K562 (cell line): ENCODE results near the gene DERL3. TPM values are rescaled to one million over a fixed set of nuclear protein-coding genes. Genes with fewer than 3 reads are reported as not detected.

Experiments
- ATAC-seq: fragments of 200-7000 bp; cut with Tn5 transposase; 3 replicates; pipeline ENCODE4 v1.9.1; 2020; ENCODE audit warnings: moderate library complexity
- BruUV-seq: library from RNA; stranded (reverse); fragments of 400-500 nt; replicated peaks from 2 replicates; lab custom pipeline; 2021; lab: Mats Ljungman, UMichigan
- CTCF ChIA-PET: fragments of 300-600 bp; formaldehyde crosslinking; extraction: SDS; loops from one replicate; lab custom pipeline; 2021; ENCODE audit warnings: low intra/inter-chr PET ratio; lab: Yijun Ruan, JAX
- POLR2A ChIA-PET: fragments of 300-600, 350-650 bp; sonication (Branson Sonifier 250); formaldehyde crosslinking; extraction: SDS; loops from one replicate; lab custom pipeline; 2021; ENCODE audit warnings: antibody characterized with exemption, inconsistent platforms; lab: Yijun Ruan, JAX
- DNase-seq, 4 experiments: peaks; one replicate each; pipeline versions ENCODE4 v3.0.0 to v3.0.0-alpha.2; 2011 to 2018; ENCODE audit warnings: low spot score in 3 of 4, mixed read lengths in 3 of 4; ENCODE audit errors: extremely low read depth in 1 of 4
- FAIRE-seq: peaks from 2 replicates; lab custom pipeline; 2011; peaks lifted over from hg19 to GRCh38; lab: Jason Lieb, UNC
- H2AFZ ChIP-seq: 2 replicates; pipeline ENCODE4 v1.6.0; 2011; ENCODE audit warnings: low read depth, low read length, control low read depth, inconsistent platforms
- H3K27ac ChIP-seq: fragments of 200-600 bp; 3 replicates; pipeline ENCODE4 v1.8.0; 2011; ENCODE audit warnings: low read depth, mild to moderate bottlenecking, control low read depth, inconsistent platforms, low read length, moderate library complexity, mixed read lengths; ENCODE audit errors: extremely low read depth
- H3K27me3 ChIP-seq, 2 experiments: fragments of 300-600 bp in 1 of 2; 2 replicates in 1 of 2; 3 replicates in 1 of 2; pipeline versions ENCODE4 v1.6.0 to v1.8.0; 2011; ENCODE audit warnings: inconsistent platforms in 2 of 2, low read length in 2 of 2, mild to moderate bottlenecking in 1 of 2, mixed read lengths in 1 of 2, moderate library complexity in 1 of 2; ENCODE audit not compliant: control insufficient read depth in 2 of 2, insufficient read depth in 2 of 2
- H3K36me3 ChIP-seq: fragments of 300-600 bp; 3 replicates; pipeline ENCODE4 v1.8.0; 2011; ENCODE audit warnings: mild to moderate bottlenecking, low read length, inconsistent platforms; ENCODE audit not compliant: control insufficient read depth, insufficient read depth
- H3K4me1 ChIP-seq, 2 experiments: fragments of 200-600 bp in 1 of 2; replicated peaks in 1 of 2; 2 replicates in 1 of 2; 3 replicates in 1 of 2; pipeline versions ENCODE4 v1.5.1 to v1.8.0; 2011; ENCODE audit warnings: inconsistent platforms in 2 of 2, low read length in 2 of 2, mild to moderate bottlenecking in 1 of 2, mixed read lengths in 1 of 2, moderate library complexity in 1 of 2; ENCODE audit not compliant: control insufficient read depth in 2 of 2, insufficient read depth in 2 of 2
- H3K4me2 ChIP-seq: 2 replicates; pipeline ENCODE4 v1.6.1; 2011; ENCODE audit warnings: low read length, control low read depth, inconsistent platforms, mixed read lengths; ENCODE audit not compliant: insufficient read depth
- H3K4me3 ChIP-seq: fragments of 200-600 bp; sonication (generic), shearing (Covaris generic); 2 replicates; pipeline ENCODE4 v1.5.1; 2016; ENCODE audit warnings: control low read depth, inconsistent platforms
- H3K79me2 ChIP-seq: fragments of 200-600 bp; 3 replicates; pipeline ENCODE4 v1.8.0; 2011; ENCODE audit warnings: low read length, inconsistent platforms; ENCODE audit not compliant: control insufficient read depth, insufficient read depth
- H3K9ac ChIP-seq, 2 experiments: 2 replicates each; pipeline versions ENCODE4 v1.6.0 to v1.6.1; 2011; ENCODE audit warnings: low read depth in 2 of 2, low read length in 2 of 2, control low read depth in 1 of 2, inconsistent platforms in 1 of 2, mild to moderate bottlenecking in 1 of 2, mixed read lengths in 1 of 2; ENCODE audit not compliant: insufficient read depth in 1 of 2
- H3K9me1 ChIP-seq: one replicate; pipeline ENCODE4 v1.6.0; 2011; ENCODE audit warnings: inconsistent platforms, mild to moderate bottlenecking, low read length, moderate library complexity; ENCODE audit not compliant: control insufficient read depth, insufficient read depth
- H3K9me3 ChIP-seq: replicated peaks from 2 replicates; pipeline ENCODE4 v1.5.1; 2011; ENCODE audit warnings: low read depth, low read length, inconsistent platforms; ENCODE audit not compliant: control insufficient read depth, insufficient read depth
- H4K20me1 ChIP-seq: replicated peaks from 2 replicates; pipeline ENCODE4 v1.6.1; 2011; ENCODE audit warnings: low read length, inconsistent platforms, mixed read lengths; ENCODE audit not compliant: control insufficient read depth, insufficient read depth
- PML ChIP-seq: IDR thresholded peaks from 2 replicates; pipeline ENCODE4 v1.6.1; 2012; ENCODE audit warnings: low read length, inconsistent platforms
- STAT5B ChIP-seq: fragments of 250-450 bp; sonication (Bioruptor Pico); IDR thresholded peaks from 2 replicates; pipeline ENCODE4 v1.8.0; 2021; ENCODE audit warnings: mild to moderate bottlenecking, inconsistent platforms
- ZNF197 ChIP-seq: fragments of 200-800 bp; sonication (Bioruptor generic); IDR thresholded peaks from 2 replicates; pipeline ENCODE4 v1.6.1; 2016; ENCODE audit warnings: low read depth, missing genetic modification characterization, missing compliant biosample characterization
- WGBS: fragments of 100-300 bp; shearing (Covaris generic); methylation state at CpG from one replicate; pipeline ENCODE4 v1.1.6; 2016; ENCODE audit warnings: low coverage, mixed read lengths; ENCODE audit not compliant: insufficient coverage; ENCODE audit errors: missing lambda C conversion rate; 5-methylcytosine and 5-hydroxymethylcytosine counted together
- in situ Hi-C: fragments of 300-500 bp; cut with MboI; formaldehyde crosslinking; loops from 4 replicates; pipeline ENCODE4 v1.15.0; 2018; ENCODE audit warnings: inconsistent platforms, mixed read lengths
- intact Hi-C: fragments of 100-400 bp; cut with micrococcal nuclease; formaldehyde crosslinking; loops from 2 replicates; pipeline ENCODE4 v1.14.2; 2022
- polyA plus RNA-seq, 8 experiments: library from polyadenylated mRNA; depleted of rRNA in 4 of 8; stranded (reverse) in 5 of 8; unstranded in 3 of 8; fragments of >200 nt; fragmentation: Nextera tagmentation in 2 of 8; fragmentation: Illumina TruSeq in 1 of 8; extraction: Ambion mirVana in 2 of 8; extraction: Trizol in 1 of 8; gene quantifications; 2 replicates each; pipeline versions ENCODE4 v1.2.1 to v1.2.3, GENCODE V29; 2011 to 2014; ENCODE audit warnings: inconsistent platforms in 1 of 8, missing spikeins in 1 of 8
- total RNA-seq, 7 experiments: library from RNA; depleted of rRNA in 6 of 7; stranded (reverse); fragments of >200 nt in 6 of 7; fragmentation: Illumina TruSeq in 2 of 7; extraction: Trizol in 2 of 7; gene quantifications; 2 replicates each; pipeline versions ENCODE4 v1.2.1 to v1.2.3, GENCODE V29; 2011 to 2021; ENCODE audit warnings: low replicate concordance in 1 of 7
- TF ChIP-seq, protein P1 (sequence below): sonication (generic); formaldehyde crosslinking; IDR thresholded peaks from 2 replicates; pipeline ENCODE4 v1.8.1; 2022; ENCODE audit warnings: missing genetic modification reagents

The DERL3 gene
- total and polyA plus RNA-seq, 9 of the 15 experiments (the other 6 are each of a cell fraction or from before 2014, with no cell fraction given): 1.3 to 12.4 (median 4.8) TPM

DNA sequence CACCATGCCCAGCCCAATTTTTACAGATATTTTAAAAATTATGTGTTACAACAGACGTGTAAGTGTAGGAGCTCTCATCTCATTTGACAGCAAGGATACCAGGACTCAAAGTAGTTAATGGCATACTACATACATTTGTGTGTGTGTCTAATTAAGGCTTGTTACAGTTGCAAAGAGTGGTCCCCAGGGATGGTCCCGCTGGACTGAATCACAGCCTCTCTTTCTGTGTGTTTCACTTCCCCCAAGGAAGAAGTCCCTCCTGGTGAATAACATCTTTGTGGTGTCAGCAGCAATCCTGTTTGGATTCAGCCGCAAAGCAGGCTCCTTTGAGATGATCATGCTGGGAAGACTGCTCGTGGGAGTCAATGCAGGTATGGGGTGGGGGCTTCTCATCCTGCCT lies 36.1 kb upstream of the DERL3 start:
- intact Hi-C loops (no loop called here), in situ Hi-C loops (loop anchor here (25.0 kb wide), 1 partner anchor 563 kb away; no protein-coding TSS in a partner anchor)
- CTCF ChIA-PET: no interaction called here
- Histone ChIP-seq H3K27ac (no peak overlapping the region), H3K9ac (no peak overlapping the region), H3K36me3 (no peaks in the 10 kb centered on the region), H3K4me2 (no peak overlapping the region), H4K20me1 (no peaks in the 10 kb centered on the region), H3K4me3 (no peak overlapping the region), H3K79me2 (no peaks in the 10 kb centered on the region), H2AFZ (no peak overlapping the region), H3K9me1 (no peaks in the 10 kb centered on the region), H3K4me1 (no peaks in the 10 kb centered on the region; a peak in 2 of 5 replicates), H3K9me3 (no peaks in the 10 kb centered on the region), H3K27me3 (no peaks in the 10 kb centered on the region)
- 21% methylated on average over 4 of the region's 4 CpGs for WGBS
- TF ChIP-seq, protein P1, sequence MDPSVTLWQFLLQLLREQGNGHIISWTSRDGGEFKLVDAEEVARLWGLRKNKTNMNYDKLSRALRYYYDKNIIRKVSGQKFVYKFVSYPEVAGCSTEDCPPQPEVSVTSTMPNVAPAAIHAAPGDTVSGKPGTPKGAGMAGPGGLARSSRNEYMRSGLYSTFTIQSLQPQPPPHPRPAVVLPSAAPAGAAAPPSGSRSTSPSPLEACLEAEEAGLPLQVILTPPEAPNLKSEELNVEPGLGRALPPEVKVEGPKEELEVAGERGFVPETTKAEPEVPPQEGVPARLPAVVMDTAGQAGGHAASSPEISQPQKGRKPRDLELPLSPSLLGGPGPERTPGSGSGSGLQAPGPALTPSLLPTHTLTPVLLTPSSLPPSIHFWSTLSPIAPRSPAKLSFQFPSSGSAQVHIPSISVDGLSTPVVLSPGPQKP (CRISPR knock-in tag): no peak
- TF ChIP-seq ZNF197 (CRISPR knock-in tag): no peak
- FAIRE-seq (no peak), DNase-seq (no peak), ATAC-seq (no peak)
- POLR2A ChIA-PET: interaction anchor here (0.6 kb wide), 1 partner anchor 24 kb away, joined by 3 read pairs; no protein-coding TSS in a partner anchor
- BruUV-seq: no TSS peak

DNA sequence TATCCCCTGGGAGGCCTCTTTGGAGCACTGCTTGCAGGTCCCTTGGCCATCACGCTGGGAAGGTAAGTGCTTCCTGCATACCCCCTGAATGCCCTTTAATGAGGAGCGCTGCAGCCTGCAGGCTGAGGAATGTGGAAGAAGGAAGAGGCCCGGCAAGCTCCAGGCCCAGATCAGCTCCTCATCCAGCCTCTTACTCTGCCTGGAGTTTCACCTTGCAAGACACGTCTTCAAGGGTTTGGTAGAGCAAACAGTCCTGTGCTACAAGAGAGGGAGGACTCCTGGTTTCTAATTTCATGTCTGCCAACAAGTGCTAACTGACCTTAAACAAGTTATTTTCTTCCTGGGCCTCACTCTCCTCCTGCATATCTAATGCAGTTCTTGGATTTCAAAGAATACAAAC lies 29.8 kb upstream of the DERL3 start:
- Histone ChIP-seq H3K9ac (no peak overlapping the region), H3K4me1 (no peaks in the 10 kb centered on the region; a peak in 1 of 5 replicates), H3K27me3 (no peaks in the 10 kb centered on the region), H4K20me1 (no peaks in the 10 kb centered on the region), H3K27ac (no peak overlapping the region), H3K36me3 (no peaks in the 10 kb centered on the region), H3K79me2 (no peaks in the 10 kb centered on the region), H3K4me2 (no peak overlapping the region), H3K9me3 (no peaks in the 10 kb centered on the region), H3K9me1 (no peaks in the 10 kb centered on the region), H3K4me3 (no peak overlapping the region), H2AFZ (no peak overlapping the region)
- in situ Hi-C loops (loop anchor here (25.0 kb wide), 1 partner anchor 556 kb away; no protein-coding TSS in a partner anchor), intact Hi-C loops (no loop called here)
- WGBS: 22% methylated on average over 3 of the region's 4 CpGs
- ChIA-PET POLR2A (no interaction called here), CTCF (no interaction called here)
- no peak for DNase-seq
- no peak for ATAC-seq
- BruUV-seq: no TSS peak
- no peak for FAIRE-seq
- TF ChIP-seq STAT5B: no peak
- no peak for TF ChIP-seq PML
